Activated T-cell treated with anti-CD3 and anti-CD28 coated beads, Interleukin-2, amount 50 U/mL, for 1 hour (primary cell): ENCODE data around the gene PARD6B.
"Not testable (repeated sequence)": the region's sequence is repeated elsewhere in the genome, so short reads cannot be mapped to it uniquely, and the experiment has no call there.

ENCODE experiments used
- DNase-seq: peaks from one replicate; pipeline ENCODE4 v3.0.0-alpha.2; 2020

PARD6B gene

DNA sequence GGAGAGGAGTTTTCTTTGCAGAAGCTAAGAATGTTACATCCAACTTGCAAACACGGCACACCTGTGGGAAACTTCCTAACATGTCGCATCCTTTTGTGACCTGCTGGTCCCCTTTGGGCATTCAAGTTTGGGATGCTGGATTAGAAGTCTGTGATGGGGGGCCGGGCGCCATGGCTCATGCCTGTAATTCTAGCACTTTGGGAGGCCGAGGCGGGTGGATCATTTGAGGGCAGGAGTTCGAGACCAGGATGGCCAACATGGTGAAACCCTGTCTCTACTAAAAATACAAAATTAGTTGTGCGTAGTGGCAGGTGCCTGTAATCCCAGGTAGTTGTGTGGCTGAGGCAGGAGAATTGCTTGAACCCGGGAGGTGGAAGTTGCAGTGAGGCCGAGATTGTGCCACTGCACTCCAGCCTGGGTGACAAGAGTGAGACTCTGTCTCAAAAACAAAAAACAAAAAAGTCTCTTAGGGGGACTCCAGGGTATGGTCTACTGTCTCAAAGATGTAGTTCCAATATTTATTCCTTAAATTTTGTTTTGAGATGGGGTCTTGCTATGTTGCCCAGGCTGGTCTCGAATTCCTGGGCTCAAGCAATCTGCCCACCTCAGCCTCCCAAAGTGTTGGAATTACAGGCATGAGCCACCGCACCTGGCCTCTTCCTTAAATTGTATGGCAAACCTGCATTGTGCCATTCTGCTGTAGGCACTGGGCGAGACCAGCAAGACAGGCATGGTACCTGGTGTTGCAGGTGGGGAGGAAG, 69.8 kb downstream of the PARD6B start:
- not testable (repeated sequence) for DNase-seq

DNA sequence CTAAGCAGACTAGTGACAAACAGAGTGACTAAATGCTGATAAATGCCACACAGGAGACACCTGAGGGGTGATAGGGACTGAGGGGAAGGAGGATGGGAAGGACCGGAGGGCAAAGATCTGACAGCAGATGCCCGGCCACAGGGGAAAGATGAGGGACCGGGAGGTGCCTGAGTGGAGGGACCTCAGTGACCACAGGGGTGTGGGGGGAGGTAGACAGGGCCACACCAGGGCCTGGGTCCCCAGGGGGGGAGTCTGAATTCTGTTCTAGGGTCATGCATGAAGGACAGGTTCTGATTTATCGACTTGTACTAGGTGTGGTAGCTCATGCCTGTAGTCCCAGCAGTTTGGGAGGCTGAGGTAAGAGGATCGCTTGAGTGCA, 70.4 kb downstream of the PARD6B start:
- no peak for DNase-seq

DNA sequence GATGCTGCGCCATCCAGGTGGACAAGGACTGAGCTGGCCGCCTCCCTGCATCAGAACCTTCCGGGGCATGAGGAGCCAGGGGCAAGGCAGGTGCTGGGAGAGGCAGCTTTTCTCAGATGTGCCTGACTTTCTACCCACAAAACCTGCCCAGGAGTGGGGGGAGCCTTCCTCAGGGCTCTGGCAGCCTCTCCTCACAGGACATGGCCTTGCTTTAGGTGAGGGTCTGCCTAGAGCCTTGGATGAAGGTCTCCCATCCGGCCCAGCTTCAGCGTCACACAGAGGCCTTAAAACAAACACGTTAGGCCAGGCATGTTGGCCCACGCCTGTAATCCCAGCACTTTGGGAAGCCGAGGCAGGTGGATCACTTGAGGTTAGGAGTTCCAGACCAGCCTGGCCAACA, 70.9 kb downstream of the PARD6B start:
- no peak for DNase-seq

DNA sequence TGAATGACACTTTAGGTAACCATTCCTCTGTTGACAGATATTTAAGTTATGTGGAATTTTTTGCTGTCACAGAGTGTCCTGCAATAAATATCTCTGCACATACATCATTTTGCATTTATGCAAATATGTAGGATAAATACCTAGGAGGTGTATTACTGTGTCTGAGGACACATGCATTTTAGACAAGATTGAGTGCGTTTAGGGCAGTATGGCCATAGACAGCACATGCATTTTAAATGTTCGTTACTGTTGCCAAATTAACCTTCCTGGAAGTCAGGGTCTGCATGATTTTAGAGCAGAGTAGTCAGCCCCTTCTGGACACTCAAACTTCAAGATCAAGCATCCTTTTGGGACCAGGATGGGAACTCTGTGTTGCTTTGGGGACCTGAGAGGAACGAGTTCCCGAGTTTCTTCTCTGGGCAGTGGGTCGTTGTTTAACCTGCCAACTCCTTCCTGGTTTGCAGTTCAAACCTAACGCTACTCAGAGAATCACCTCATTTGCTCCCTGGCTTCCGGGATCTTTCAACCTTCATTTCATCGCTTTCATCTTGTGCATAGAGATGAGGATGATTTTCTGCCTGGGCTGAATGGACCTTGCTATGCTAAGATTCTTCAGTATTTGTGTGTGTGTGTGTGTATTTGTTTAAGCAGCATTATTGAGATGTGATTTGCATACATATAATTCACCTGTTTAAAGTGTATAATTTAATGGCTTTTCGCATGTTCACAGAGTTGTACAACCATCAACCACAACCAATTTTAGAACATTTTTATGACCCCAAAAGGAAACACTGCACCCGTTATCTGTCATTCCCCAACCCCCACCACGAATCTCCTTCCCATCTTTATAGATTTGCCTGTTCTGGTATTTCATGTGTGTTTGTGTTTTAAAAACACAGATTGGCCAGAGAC, 73.3 kb downstream of the PARD6B start:
- peak; percentile 32 for DNase-seq

DNA sequence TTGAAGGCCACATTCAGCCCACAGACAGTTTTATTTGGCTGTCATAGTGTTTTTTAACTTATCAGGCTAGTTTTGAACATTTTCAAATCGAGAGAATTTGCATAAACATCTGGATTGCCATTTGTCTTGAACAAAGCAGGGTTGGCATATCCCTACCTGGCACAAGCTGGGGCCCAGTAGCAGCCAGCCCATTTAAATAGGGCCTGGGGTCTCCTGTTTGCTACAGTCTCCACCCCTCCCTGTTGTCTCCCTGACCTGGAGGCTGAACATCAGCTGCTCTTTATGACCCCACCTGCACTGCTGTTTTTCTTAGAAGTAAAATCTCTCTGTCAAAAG, 73.9 kb downstream of the PARD6B start:
- DNase-seq: no peak

DNA sequence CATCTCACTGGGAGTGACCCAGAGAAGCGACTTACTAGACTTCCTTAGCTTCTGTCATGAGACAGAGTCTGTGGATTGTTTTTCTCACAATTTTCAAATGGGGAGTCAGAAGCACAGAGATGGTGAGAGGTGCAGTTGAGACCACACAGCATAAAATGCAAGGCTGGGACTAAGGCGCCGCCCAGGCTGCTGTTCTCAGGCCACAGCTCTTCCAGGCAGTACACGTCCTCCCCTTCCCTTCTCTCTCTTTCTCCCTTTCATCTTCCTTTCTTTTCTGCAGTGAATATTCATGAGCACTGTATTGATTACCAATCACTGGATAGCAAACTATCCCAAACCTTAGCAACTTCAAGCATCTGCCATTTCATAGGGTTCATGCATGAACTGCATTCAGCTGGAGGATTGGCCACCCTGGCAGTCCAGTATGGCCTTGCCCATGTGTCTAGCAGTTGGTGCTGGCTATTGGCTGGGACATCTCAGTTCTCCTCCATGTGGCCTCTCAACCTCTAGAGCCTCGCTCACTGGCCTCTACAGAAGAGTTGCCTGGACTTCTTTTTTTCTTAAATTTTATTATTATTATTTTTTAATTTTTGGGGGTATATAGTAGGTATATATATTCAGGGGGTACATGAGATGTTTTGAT, 74.9 kb downstream of the PARD6B start:
- DNase-seq: no peak
